Neuronal stem cell (in vitro differentiated cells): ENCODE measurements around the gene PLAGL1.

ENCODE experiments used
- DNase-seq: peaks from one replicate; pipeline ENCODE4 v3.0.0-alpha.2; 2013; ENCODE audit warnings: low spot score
- H2AFZ ChIP-seq: one replicate; pipeline ENCODE4 v1.6.1; 2013; ENCODE audit warnings: mild to moderate bottlenecking, low read length, inconsistent platforms
- H2AK5ac ChIP-seq: 2 replicates; pipeline ENCODE4 v1.6.1; 2013; ENCODE audit warnings: low read depth, mild to moderate bottlenecking, inconsistent platforms, low read length, moderate library complexity, mixed read lengths
- H2BK120ac ChIP-seq: 2 replicates; pipeline ENCODE4 v1.6.1; 2013; ENCODE audit warnings: low read depth, mild to moderate bottlenecking, inconsistent platforms, low read length, moderate library complexity, mixed read lengths
- H2BK12ac ChIP-seq: one replicate; pipeline ENCODE4 v1.6.1; 2013; ENCODE audit warnings: low read length, inconsistent platforms
- H2BK15ac ChIP-seq: 2 replicates; pipeline ENCODE4 v1.6.1; 2013; ENCODE audit warnings: mild to moderate bottlenecking, low read length, inconsistent platforms, mixed read lengths
- H2BK5ac ChIP-seq: one replicate; pipeline ENCODE4 v1.6.1; 2013; ENCODE audit warnings: inconsistent platforms, mild to moderate bottlenecking, low read length, moderate library complexity
- H3K14ac ChIP-seq: one replicate; pipeline ENCODE4 v1.6.1; 2013; ENCODE audit warnings: low read length, inconsistent platforms
- H3K18ac ChIP-seq: 2 replicates; pipeline ENCODE4 v1.6.1; 2013; ENCODE audit warnings: low read length, inconsistent platforms
- H3K23ac ChIP-seq: 2 replicates; pipeline ENCODE4 v1.6.1; 2013; ENCODE audit warnings: low read depth, mild to moderate bottlenecking, mixed read lengths, low read length, inconsistent platforms; ENCODE audit not compliant: poor library complexity
- H3K27ac ChIP-seq: replicated peaks from 3 replicates; pipeline ENCODE4 v1.5.1; 2013; ENCODE audit warnings: low read length, inconsistent platforms
- H3K27me3 ChIP-seq, 3 experiments: 2 replicates each; pipeline ENCODE4 v1.6.1; 2013; ENCODE audit warnings: low read length in 3 of 3, mild to moderate bottlenecking in 2 of 3, inconsistent platforms in 1 of 3, low read depth in 1 of 3, mixed read lengths in 1 of 3, moderate library complexity in 1 of 3; ENCODE audit not compliant: control insufficient read depth in 3 of 3, insufficient read depth in 3 of 3
- H3K36me3 ChIP-seq, 2 donors: replicated peaks in 1 of 2; 2 replicates each; pipeline ENCODE4 v1.6.1; 2013; ENCODE audit warnings: low read length in 2 of 2; ENCODE audit not compliant: control insufficient read depth in 2 of 2, insufficient read depth in 2 of 2
- H3K4ac ChIP-seq: 2 replicates; pipeline ENCODE4 v1.6.1; 2013; ENCODE audit warnings: inconsistent platforms, mild to moderate bottlenecking, low read length, moderate library complexity
- H3K4me1 ChIP-seq, 2 donors: 1 replicate in 1 of 2; 2 replicates in 1 of 2; pipeline ENCODE4 v1.6.1; 2013; ENCODE audit warnings: low read length in 2 of 2, low read depth in 1 of 2; ENCODE audit not compliant: control insufficient read depth in 2 of 2, insufficient read depth in 1 of 2
- H3K4me2 ChIP-seq: one replicate; pipeline ENCODE4 v1.6.1; 2013; ENCODE audit warnings: mild to moderate bottlenecking, low read length, inconsistent platforms; ENCODE audit not compliant: insufficient read depth, poor library complexity, severe bottlenecking
- H3K4me3 ChIP-seq, 2 donors: 2 replicates each; pipeline ENCODE4 v1.5.1; 2013; ENCODE audit warnings: low read length in 2 of 2, mild to moderate bottlenecking in 2 of 2, inconsistent platforms in 1 of 2, moderate library complexity in 1 of 2
- H3K79me1 ChIP-seq: one replicate; pipeline ENCODE4 v1.6.1; 2013; ENCODE audit warnings: low read depth, mild to moderate bottlenecking, inconsistent platforms, low read length, moderate library complexity
- H3K9ac ChIP-seq: one replicate; pipeline ENCODE4 v1.6.1; 2013; ENCODE audit warnings: mild to moderate bottlenecking, low read depth, low read length, inconsistent platforms; ENCODE audit not compliant: poor library complexity
- H3K9me3 ChIP-seq, 2 donors: replicated peaks in 1 of 2; 2 replicates each; pipeline versions ENCODE3 to v1.6.1; 2013; ENCODE audit warnings: low read length in 2 of 2, mild to moderate bottlenecking in 2 of 2, inconsistent platforms in 1 of 2, low read depth in 1 of 2, mixed read lengths in 1 of 2, moderate library complexity in 1 of 2; ENCODE audit not compliant: control insufficient read depth in 2 of 2, insufficient read depth in 1 of 2
- H4K8ac ChIP-seq: one replicate; pipeline ENCODE4 v1.6.1; 2013; ENCODE audit warnings: low read depth, mild to moderate bottlenecking, inconsistent platforms, low read length, moderate library complexity
- H4K91ac ChIP-seq: one replicate; pipeline ENCODE4 v1.6.1; 2013; ENCODE audit warnings: low read length, low read depth, mild to moderate bottlenecking, inconsistent platforms; ENCODE audit not compliant: poor library complexity
- WGBS, 2 donors: extraction: QIAGEN DNeasy Blood & Tissue Kit; methylation state at CpG; one replicate each; pipeline ENCODE4 v1.1.7; 2013; ENCODE audit warnings: missing lambda C conversion rate in 2 of 2, mixed read lengths in 1 of 2; ENCODE audit not compliant: insufficient read length in 2 of 2, insufficient replicate concordance in 1 of 2; ENCODE audit errors: extremely low coverage in 2 of 2; 5-methylcytosine and 5-hydroxymethylcytosine counted together

The PLAGL1 gene

DNA sequence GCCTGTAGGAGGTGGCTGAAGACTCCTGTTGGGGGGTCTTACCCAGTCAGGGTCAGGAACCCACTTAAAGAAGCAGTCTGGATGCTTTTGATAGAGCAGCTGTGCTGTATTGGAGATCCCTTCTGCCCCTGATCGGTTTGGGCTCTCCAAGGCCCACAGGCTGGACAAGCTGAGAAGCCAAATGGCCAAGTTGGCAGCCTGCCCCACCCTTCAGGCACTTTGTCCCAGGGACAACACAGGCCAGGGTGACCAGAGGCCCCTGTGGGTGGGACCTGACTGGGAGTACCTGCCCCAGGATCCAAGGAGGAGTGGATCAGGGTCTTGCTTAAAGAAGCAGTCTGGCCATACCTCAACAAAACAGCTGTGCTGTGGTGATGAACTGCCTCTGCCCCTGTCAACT, 95.4 kb downstream of the PLAGL1 start:
- Histone ChIP-seq H3K4me1 (no peaks in the 10 kb centered on the region), H3K4me2 (no peak overlapping the region), H2AFZ (no peak overlapping the region), H3K14ac (no peak overlapping the region), H2BK120ac (no peak overlapping the region), H3K27me3 (no peaks in the 10 kb centered on the region), H2BK15ac (no peak overlapping the region), H3K9ac (no peak overlapping the region), H4K91ac (no peak overlapping the region), H3K27ac (no peak overlapping the region), H2AK5ac (no peak overlapping the region), H3K36me3 (no peaks in the 10 kb centered on the region), H3K79me1 (no peaks in the 10 kb centered on the region), H3K4me3 (no peak overlapping the region), H3K4ac (no peak overlapping the region), H4K8ac (no peak overlapping the region), H3K23ac (no peak overlapping the region), H2BK5ac (no peak overlapping the region), H3K18ac (no peak overlapping the region), H2BK12ac (no peak overlapping the region), H3K9me3 (peaks cover 0 to 5% of the 10 kb centered on the region in 2 donors)
- WGBS, 2 donors: no CpG with 5 or more reads among the region's 1 CpG
- no peak for DNase-seq

DNA sequence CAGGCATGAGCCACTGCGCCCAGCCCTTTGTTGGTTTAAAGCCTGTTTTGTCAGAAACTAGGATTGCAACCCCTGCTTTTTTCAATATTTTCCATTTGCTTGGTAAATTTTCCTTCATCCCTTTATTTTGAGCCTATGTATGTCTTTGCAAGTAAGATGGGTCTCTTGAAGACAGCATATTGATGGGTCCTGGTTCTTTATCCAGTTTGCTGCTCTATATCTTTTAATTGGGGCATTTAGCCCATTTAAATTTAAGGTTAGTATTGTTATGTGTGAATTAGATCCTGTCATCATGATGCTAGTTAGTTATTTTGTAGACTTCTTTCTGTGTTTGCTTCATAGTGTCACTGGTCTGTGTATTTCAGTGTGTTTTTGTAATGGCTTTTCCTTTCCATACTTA, 97.0 kb downstream of the PLAGL1 start:
- H2BK12ac ChIP-seq: no peak overlapping the region
- H2BK5ac ChIP-seq: no peak overlapping the region
- H3K4me3 ChIP-seq: no peak overlapping the region
- no peak overlapping the region for H3K14ac ChIP-seq
- H3K79me1 ChIP-seq: no peaks in the 10 kb centered on the region
- no peak overlapping the region for H2AFZ ChIP-seq
- H3K9ac ChIP-seq: no peak overlapping the region
- H3K27ac ChIP-seq: no peak overlapping the region
- H3K4ac ChIP-seq: no peak overlapping the region
- no peak overlapping the region for H3K18ac ChIP-seq
- H4K91ac ChIP-seq: no peak overlapping the region
- no peak overlapping the region for H2BK15ac ChIP-seq
- no peak for DNase-seq
- no peak overlapping the region for H3K4me2 ChIP-seq
- no peak overlapping the region for H2AK5ac ChIP-seq
- no peak overlapping the region for H2BK120ac ChIP-seq
- peaks cover 0 to 5% of the 10 kb centered on the region in 2 donors for H3K9me3 ChIP-seq
- no peaks in the 10 kb centered on the region for H3K4me1 ChIP-seq
- no peak overlapping the region for H4K8ac ChIP-seq
- H3K27me3 ChIP-seq: no peaks in the 10 kb centered on the region
- no peaks in the 10 kb centered on the region for H3K36me3 ChIP-seq
- no CpG with 5 or more reads among the region's 1 CpG for WGBS, 2 donors
- H3K23ac ChIP-seq: no peak overlapping the region

DNA sequence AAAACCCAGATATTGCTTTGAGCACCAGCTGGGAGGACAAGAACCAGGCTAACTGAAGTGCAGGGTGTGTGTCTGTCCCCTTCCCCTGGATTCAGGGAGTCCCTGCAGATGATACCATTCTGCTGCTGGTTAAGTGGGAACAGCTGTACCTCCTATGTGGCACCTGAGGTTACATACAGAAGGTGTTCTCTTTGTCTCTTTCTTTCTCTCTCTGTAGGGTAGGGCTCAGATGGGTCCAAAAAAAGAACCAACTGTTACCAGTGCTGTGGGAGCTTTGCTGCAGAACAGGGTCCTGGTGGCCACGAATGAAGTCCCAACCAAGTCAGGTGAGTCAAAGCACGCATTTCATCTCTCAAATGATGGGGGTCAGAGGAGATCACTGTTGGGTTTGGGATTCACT, 105.2 kb downstream of the PLAGL1 start:
- Histone ChIP-seq H2BK15ac (no peak overlapping the region), H3K9me3 (no peaks in the 10 kb centered on the region), H3K27ac (no peak overlapping the region), H4K91ac (no peak overlapping the region), H2AK5ac (no peak overlapping the region), H2BK5ac (no peak overlapping the region), H3K27me3 (no peaks in the 10 kb centered on the region), H3K79me1 (no peaks in the 10 kb centered on the region), H4K8ac (no peak overlapping the region), H3K14ac (no peak overlapping the region), H2BK120ac (no peak overlapping the region), H3K23ac (no peak overlapping the region), H3K9ac (no peak overlapping the region), H3K4me2 (no peak overlapping the region), H3K4me3 (no peak overlapping the region), H3K4me1 (no peaks in the 10 kb centered on the region), H2AFZ (no peak overlapping the region), H3K36me3 (no peaks in the 10 kb centered on the region), H2BK12ac (no peak overlapping the region), H3K18ac (no peak overlapping the region), H3K4ac (no peak overlapping the region)
- no peak for DNase-seq
- no CpG with 5 or more reads among the region's 2 CpGs for WGBS, 2 donors

DNA sequence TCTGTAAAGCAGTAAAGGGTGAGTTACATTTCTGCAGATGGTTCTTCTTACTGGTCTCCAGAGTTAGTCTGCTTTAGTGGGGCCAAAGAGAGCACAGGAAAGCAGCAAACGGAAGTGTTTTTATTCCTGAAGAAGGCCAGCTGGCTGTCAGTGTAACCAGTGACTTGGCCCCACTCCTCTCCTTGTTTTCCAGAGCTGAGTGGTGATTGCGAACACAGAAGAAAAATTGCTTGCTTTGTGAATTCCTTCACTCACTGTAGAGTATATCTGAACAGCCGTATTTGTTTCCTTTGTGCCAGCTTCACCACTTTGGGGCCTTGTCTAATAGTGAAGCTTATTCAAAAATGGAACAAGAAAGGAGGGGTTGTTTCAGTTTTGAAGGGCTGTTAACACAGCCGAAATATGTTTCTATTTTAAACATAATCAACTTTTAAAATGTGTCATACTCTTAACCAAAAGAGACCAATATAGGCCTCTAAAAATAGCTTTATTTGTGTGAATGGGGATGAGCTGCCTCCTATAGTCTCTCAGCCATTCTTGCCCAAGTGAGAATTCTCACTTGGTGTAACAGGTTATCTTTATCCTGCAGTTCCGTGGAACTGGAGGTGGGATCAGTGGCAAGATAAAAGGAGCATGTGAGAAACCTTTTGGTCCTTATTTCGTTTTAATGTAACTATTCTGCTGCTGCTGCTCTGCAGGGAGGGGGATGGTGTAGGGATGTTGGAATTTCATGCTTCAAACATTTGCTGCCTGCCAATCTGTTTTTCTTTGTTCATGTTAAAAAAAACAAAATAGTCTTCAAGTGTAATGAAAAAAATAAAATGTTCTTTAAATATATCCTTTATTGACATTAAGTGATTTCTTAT, 105.9 kb downstream of the PLAGL1 start:
- Histone ChIP-seq H3K9ac (no peak overlapping the region), H2AK5ac (no peak overlapping the region), H3K79me1 (no peaks in the 10 kb centered on the region), H2BK15ac (no peak overlapping the region), H3K27me3 (no peaks in the 10 kb centered on the region), H3K4me3 (no peak overlapping the region), H2BK120ac (no peak overlapping the region), H3K18ac (no peak overlapping the region), H2BK5ac (no peak overlapping the region), H4K8ac (no peak overlapping the region), H2AFZ (peak overlapping the region; percentile 70), H3K9me3 (no peaks in the 10 kb centered on the region), H2BK12ac (no peak overlapping the region), H3K27ac (no peak overlapping the region), H3K4me2 (no peak overlapping the region), H3K4ac (no peak overlapping the region), H4K91ac (no peak overlapping the region), H3K23ac (no peak overlapping the region), H3K36me3 (no peaks in the 10 kb centered on the region), H3K4me1 (no peaks in the 10 kb centered on the region), H3K14ac (no peak overlapping the region)
- DNase-seq: no peak
- WGBS, 2 donors: no CpG with 5 or more reads among the region's 6 CpGs
